ENCODE measurements around the gene RAPGEF2.

The RAPGEF2 gene

DNA sequence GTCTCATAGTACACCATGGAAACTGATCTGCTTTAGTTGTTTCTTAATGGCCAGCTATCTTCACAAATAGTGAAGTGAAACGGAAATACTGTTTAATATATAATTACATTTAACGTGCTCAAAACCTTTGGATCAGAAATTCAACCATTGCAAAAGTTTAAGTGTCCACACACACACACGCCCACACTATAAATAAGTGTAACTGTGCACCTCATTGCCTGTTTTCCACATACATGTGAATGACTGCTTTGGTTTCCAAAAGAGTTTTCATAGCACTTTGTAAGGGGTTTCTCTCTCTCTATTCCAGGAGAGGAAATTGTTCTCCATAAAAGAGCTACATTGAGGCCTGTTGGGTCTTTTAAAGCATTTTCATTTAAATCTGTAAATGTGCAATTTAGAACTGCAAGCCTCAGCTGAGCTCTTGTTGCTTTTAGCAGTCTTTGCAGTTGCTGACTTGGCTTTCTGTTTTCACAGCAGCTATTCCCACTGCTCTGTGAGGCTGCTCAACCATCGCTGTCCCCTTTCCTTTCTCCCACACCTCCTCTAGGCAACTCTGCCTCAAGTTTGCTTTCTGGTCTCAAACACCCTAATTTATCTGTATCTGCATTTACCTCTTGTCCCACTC lies 94.5 kb downstream of the RAPGEF2 start:
- no peak for ATAC-seq

DNA sequence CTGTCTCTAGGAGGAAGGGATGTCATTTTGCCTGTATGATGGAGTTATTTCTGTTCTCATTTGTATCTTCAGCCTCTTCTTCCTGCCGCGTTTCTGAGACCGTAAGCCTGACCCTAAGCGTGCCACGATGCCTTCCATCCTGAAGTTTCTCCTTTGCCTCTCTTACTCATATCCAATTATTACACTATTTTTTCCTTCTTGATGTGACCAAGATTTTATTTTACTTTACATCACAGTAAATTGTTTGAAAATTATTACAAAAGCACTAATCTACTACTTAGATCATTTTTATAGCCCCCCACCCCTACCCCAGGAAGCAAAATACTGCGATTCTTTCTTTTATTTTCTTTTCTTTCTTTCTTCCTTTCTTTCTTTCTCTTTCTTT lies 95.0 kb downstream of the RAPGEF2 start:
- no peak for TF ChIP-seq CSDC2 (CRISPR knock-in tag; IDR thresholded peaks at IDR 0.05)
- no peak for TF ChIP-seq ARNTL (CRISPR knock-in tag; IDR thresholded peaks at IDR 0.05; ENCODE audit: borderline replicate concordance, low read depth)
- no peak for TF ChIP-seq SNAI2 (CRISPR knock-in tag; IDR thresholded peaks at IDR 0.05)
- no peak for ATAC-seq

More for the DNA sequence above, 94.5 kb downstream of the RAPGEF2 start:
- TF ChIP-seq ZFP3 (CRISPR knock-in tag; IDR thresholded peaks at IDR 0.05) (no peak), RARB (CRISPR knock-in tag; IDR thresholded peaks at IDR 0.05) (no peak), OSR1 (CRISPR knock-in tag; IDR thresholded peaks at IDR 0.05) (no peak), ZNF565 (CRISPR knock-in tag; conservative IDR thresholded peaks at IDR 0.05; ENCODE audit: low read depth) (no peak), BACH2 (CRISPR knock-in tag; IDR thresholded peaks at IDR 0.05; ENCODE audit: borderline replicate concordance) (no peak), TCF4 (CRISPR knock-in tag; IDR thresholded peaks at IDR 0.05; ENCODE audit: borderline replicate concordance) (no peak)
- TF ChIP-seq, protein P1, sequence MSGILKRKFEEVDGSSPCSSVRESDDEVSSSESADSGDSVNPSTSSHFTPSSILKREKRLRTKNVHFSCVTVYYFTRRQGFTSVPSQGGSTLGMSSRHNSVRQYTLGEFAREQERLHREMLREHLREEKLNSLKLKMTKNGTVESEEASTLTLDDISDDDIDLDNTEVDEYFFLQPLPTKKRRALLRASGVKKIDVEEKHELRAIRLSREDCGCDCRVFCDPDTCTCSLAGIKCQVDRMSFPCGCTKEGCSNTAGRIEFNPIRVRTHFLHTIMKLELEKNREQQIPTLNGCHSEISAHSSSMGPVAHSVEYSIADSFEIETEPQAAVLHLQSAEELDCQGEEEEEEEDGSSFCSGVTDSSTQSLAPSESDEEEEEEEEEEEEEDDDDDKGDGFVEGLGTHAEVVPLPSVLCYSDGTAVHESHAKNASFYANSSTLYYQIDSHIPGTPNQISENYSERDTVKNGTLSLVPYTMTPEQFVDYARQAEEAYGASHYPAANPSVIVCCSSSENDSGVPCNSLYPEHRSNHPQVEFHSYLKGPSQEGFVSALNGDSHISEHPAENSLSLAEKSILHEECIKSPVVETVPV (CRISPR knock-in tag; IDR thresholded peaks at IDR 0.05) = no peak
- TF ChIP-seq, protein P2, sequence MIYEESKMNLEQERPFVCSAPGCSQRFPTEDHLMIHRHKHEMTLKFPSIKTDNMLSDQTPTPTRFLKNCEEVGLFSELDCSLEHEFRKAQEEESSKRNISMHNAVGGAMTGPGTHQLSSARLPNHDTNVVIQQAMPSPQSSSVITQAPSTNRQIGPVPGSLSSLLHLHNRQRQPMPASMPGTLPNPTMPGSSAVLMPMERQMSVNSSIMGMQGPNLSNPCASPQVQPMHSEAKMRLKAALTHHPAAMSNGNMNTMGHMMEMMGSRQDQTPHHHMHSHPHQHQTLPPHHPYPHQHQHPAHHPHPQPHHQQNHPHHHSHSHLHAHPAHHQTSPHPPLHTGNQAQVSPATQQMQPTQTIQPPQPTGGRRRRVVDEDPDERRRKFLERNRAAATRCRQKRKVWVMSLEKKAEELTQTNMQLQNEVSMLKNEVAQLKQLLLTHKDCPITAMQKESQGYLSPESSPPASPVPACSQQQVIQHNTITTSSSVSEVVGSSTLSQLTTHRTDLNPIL (CRISPR knock-in tag; IDR thresholded peaks at IDR 0.05; ENCODE audit: low read depth) = no peak

DNA sequence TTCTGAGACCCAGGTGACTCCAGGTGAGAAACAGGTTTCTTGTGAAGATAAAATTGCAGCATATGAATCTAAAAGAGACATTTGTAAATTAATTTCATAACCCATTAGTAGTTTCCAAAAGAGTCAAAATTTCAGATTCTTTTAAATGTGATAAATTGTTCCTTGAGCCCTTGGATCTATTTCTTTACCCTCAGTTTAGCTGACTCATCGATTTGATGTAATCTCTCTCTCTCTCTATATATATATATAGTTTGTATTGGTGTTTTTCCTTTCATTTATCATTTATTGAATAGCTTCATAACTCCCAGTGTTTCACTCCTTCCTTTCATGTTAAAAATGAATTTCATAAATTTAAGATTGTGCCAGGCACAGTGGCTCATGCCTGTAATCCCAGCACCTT lies 96.9 kb downstream of the RAPGEF2 start:
- ATAC-seq = no peak
- TF ChIP-seq ZNF565 (CRISPR knock-in tag; conservative IDR thresholded peaks at IDR 0.05; ENCODE audit: low read depth) (no peak), TOX (CRISPR knock-in tag; IDR thresholded peaks at IDR 0.05; ENCODE audit: borderline replicate concordance) (no peak), OSR1 (CRISPR knock-in tag; IDR thresholded peaks at IDR 0.05) (no peak), ARNTL (CRISPR knock-in tag; IDR thresholded peaks at IDR 0.05; ENCODE audit: borderline replicate concordance, low read depth) (no peak), ZNF8 (CRISPR knock-in tag; IDR thresholded peaks at IDR 0.05) (no peak)
- TF ChIP-seq, protein P3, sequence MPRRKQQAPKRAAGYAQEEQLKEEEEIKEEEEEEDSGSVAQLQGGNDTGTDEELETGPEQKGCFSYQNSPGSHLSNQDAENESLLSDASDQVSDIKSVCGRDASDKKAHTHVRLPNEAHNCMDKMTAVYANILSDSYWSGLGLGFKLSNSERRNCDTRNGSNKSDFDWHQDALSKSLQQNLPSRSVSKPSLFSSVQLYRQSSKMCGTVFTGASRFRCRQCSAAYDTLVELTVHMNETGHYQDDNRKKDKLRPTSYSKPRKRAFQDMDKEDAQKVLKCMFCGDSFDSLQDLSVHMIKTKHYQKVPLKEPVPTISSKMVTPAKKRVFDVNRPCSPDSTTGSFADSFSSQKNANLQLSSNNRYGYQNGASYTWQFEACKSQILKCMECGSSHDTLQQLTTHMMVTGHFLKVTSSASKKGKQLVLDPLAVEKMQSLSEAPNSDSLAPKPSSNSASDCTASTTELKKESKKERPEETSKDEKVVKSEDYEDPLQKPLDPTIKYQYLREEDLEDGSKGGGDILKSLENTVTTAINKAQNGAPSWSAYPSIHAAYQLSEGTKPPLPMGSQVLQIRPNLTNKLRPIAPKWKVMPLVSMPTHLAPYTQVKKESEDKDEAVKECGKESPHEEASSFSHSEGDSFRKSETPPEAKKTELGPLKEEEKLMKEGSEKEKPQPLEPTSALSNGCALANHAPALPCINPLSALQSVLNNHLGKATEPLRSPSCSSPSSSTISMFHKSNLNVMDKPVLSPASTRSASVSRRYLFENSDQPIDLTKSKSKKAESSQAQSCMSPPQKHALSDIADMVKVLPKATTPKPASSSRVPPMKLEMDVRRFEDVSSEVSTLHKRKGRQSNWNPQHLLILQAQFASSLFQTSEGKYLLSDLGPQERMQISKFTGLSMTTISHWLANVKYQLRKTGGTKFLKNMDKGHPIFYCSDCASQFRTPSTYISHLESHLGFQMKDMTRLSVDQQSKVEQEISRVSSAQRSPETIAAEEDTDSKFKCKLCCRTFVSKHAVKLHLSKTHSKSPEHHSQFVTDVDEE (CRISPR knock-in tag; IDR thresholded peaks at IDR 0.05) = no peak
- TF ChIP-seq, protein P4, sequence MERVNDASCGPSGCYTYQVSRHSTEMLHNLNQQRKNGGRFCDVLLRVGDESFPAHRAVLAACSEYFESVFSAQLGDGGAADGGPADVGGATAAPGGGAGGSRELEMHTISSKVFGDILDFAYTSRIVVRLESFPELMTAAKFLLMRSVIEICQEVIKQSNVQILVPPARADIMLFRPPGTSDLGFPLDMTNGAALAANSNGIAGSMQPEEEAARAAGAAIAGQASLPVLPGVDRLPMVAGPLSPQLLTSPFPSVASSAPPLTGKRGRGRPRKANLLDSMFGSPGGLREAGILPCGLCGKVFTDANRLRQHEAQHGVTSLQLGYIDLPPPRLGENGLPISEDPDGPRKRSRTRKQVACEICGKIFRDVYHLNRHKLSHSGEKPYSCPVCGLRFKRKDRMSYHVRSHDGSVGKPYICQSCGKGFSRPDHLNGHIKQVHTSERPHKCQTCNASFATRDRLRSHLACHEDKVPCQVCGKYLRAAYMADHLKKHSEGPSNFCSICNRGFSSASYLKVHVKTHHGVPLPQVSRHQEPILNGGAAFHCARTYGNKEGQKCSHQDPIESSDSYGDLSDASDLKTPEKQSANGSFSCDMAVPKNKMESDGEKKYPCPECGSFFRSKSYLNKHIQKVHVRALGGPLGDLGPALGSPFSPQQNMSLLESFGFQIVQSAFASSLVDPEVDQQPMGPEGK (CRISPR knock-in tag; IDR thresholded peaks at IDR 0.05; ENCODE audit: borderline replicate concordance) = no peak
- TF ChIP-seq, protein P5, sequence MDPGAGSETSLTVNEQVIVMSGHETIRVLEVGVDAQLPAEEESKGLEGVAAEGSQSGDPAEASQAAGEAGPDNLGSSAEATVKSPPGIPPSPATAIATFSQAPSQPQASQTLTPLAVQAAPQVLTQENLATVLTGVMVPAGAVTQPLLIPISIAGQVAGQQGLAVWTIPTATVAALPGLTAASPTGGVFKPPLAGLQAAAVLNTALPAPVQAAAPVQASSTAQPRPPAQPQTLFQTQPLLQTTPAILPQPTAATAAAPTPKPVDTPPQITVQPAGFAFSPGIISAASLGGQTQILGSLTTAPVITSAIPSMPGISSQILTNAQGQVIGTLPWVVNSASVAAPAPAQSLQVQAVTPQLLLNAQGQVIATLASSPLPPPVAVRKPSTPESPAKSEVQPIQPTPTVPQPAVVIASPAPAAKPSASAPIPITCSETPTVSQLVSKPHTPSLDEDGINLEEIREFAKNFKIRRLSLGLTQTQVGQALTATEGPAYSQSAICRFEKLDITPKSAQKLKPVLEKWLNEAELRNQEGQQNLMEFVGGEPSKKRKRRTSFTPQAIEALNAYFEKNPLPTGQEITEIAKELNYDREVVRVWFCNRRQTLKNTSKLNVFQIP (CRISPR knock-in tag; IDR thresholded peaks at IDR 0.05; ENCODE audit: borderline replicate concordance, low read depth) = no peak
- TF ChIP-seq, protein P2 (CRISPR knock-in tag; IDR thresholded peaks at IDR 0.05; ENCODE audit: low read depth) = no peak

DNA sequence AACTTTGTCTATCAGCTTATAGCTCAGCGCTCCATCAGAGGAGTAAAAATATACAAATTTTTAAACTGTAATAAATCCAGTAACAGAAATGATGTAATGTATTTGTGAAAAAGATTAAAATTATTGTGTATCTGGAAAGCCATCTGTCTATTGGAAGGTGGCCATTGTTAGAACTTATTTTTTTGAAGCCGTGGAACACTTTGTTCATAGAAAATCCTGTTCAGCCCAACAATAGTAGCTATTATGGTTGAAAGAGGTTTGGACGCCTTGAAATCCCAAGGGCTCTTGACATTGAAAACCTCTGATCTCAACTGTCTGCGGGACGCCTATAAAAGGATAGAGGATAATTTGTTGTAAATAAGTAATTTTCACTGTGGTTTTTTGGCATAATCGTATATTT lies 98.3 kb downstream of the RAPGEF2 start:
- no peak for ATAC-seq
- TF ChIP-seq, protein P1 (CRISPR knock-in tag; IDR thresholded peaks at IDR 0.05) = no peak
- TF ChIP-seq ZNF8 (CRISPR knock-in tag; IDR thresholded peaks at IDR 0.05) (no peak), TCF4 (CRISPR knock-in tag; IDR thresholded peaks at IDR 0.05; ENCODE audit: borderline replicate concordance) (no peak), ZNF565 (CRISPR knock-in tag; conservative IDR thresholded peaks at IDR 0.05; ENCODE audit: low read depth) (no peak), ZC3H10 (CRISPR knock-in tag; IDR thresholded peaks at IDR 0.05) (no peak), ESRRG (CRISPR knock-in tag; IDR thresholded peaks at IDR 0.05) (no peak), PPARA (CRISPR knock-in tag; IDR thresholded peaks at IDR 0.05; ENCODE audit: borderline replicate concordance) (no peak), TOX (CRISPR knock-in tag; IDR thresholded peaks at IDR 0.05; ENCODE audit: borderline replicate concordance) (no peak)
- TF ChIP-seq, protein P3 (CRISPR knock-in tag; IDR thresholded peaks at IDR 0.05) = no peak
